Tibial nerve (tissue), 4 donors: Measurements from ENCODE around the gene AKT1S1. TPM values are rescaled to one million over a fixed set of nuclear protein-coding genes. Genes with fewer than 3 reads are reported as not detected.
A peak's percentile ranks its signal among the peaks of the same experiment; 100 is the strongest.

ENCODE experiments used
- DNase-seq, 2 donors: peaks; one replicate each; pipeline ENCODE4 v3.0.0-alpha.2; 2019; ENCODE audit warnings: low spot score in 2 of 2
- H3K27ac ChIP-seq, 4 donors: fragments of 200-600 bp; sonication (generic) in 3 of 4; one replicate each; pipeline ENCODE4 v1.5.1; 2017 to 2019; ENCODE audit warnings: mild to moderate bottlenecking in 1 of 4
- H3K27me3 ChIP-seq, 2 donors: fragments of 200-600 bp; sonication (generic) in 1 of 2; one replicate each; pipeline versions ENCODE4 v1.5.1 to v1.6.0; 2017 to 2019
- H3K36me3 ChIP-seq, 3 donors: fragments of 200-600 bp; sonication (generic); one replicate each; pipeline ENCODE4 v1.5.1; 2018 to 2019
- H3K4me1 ChIP-seq, 4 donors: fragments of 200-600 bp; sonication (generic) in 3 of 4; one replicate each; pipeline ENCODE4 v1.5.1; 2017 to 2019
- H3K4me3 ChIP-seq, 4 donors: fragments of 200-600 bp; sonication (generic) in 3 of 4; one replicate each; pipeline ENCODE4 v1.5.1; 2017 to 2019; ENCODE audit warnings: mild to moderate bottlenecking in 1 of 4, moderate library complexity in 1 of 4
- H3K9me3 ChIP-seq, 4 donors: fragments of 200-600 bp; sonication (generic) in 3 of 4; one replicate each; pipeline ENCODE4 v1.5.1; 2017 to 2019
- CTCF ChIP-seq, 5 experiments: fragments of 200-600 bp in 3 of 5; fragments of 450-650 bp in 2 of 5; sonication (generic) in 3 of 5; IDR thresholded peaks; one replicate each; pipeline ENCODE4 v1.5.1; 2016 to 2019; ENCODE audit warnings: antibody characterized with exemption in 5 of 5, mild to moderate bottlenecking in 3 of 5, moderate library complexity in 2 of 5
- EP300 ChIP-seq, 2 donors: sonication (generic); formaldehyde crosslinking; IDR thresholded peaks; one replicate each; pipeline ENCODE4 v1.6.1; 2017; ENCODE audit warnings: antibody characterized with exemption in 2 of 2, mild to moderate bottlenecking in 1 of 2
- POLR2A ChIP-seq, 2 donors: fragments of 450-650 bp; IDR thresholded peaks; one replicate each; pipeline ENCODE4 v1.6.1; 2017; ENCODE audit warnings: antibody characterized with exemption in 2 of 2, mild to moderate bottlenecking in 2 of 2, moderate library complexity in 2 of 2
- WGBS, 2 donors: methylation state at CpG; one replicate each; pipeline ENCODE4 v1.1.5; 2018; 5-methylcytosine and 5-hydroxymethylcytosine counted together
- total RNA-seq, 4 donors: library from RNA; depleted of rRNA; stranded (reverse); fragments of >200 nt; gene quantifications; one replicate each; pipeline ENCODE4 v1.1.0, GENCODE V29; 2016

AKT1S1 gene
- total RNA-seq, 4 donors from 2014 or later = 20.6 to 27.4 (median 25.4) TPM

GRCh38 chr19:49890349-49891311 lies 13.5 kb upstream of the AKT1S1 start:
- no peak for DNase-seq
- 15 to 16% methylated on average over 20 to 27 of the region's 69 CpGs for whole genome bisulfite sequencing, 2 donors
- Histone ChIP-seq H3K36me3 (peaks cover 0 to 38% (median 0%) of the 10 kb centered on the region in 3 donors), H3K27ac (no peak overlapping the region), H3K4me3 (peak overlapping the region in 3 of 4 donors; percentile 16 to 41 (median 32)), H3K9me3 (no peaks in the 10 kb centered on the region), H3K27me3 (no peaks in the 10 kb centered on the region), H3K4me1 (peaks cover 0 to 18% (median 7%) of the 10 kb centered on the region in 4 donors)
- TF ChIP-seq CTCF (IDR thresholded peaks at IDR 0.05) (peak in 3 of 5 experiments; percentile 1 to 38 (median 9)), EP300 (IDR thresholded peaks at IDR 0.05) (no peak), POLR2A (IDR thresholded peaks at IDR 0.05) (no peak)

GRCh38 chr19:49889687-49890348 lies 12.7 kb upstream of the AKT1S1 start:
- no peaks in the 10 kb centered on the region for H3K9me3 ChIP-seq
- H3K4me1 ChIP-seq = peaks cover 0 to 18% (median 7%) of the 10 kb centered on the region in 4 donors
- H3K27ac ChIP-seq = no peak overlapping the region
- peak overlapping the region in 3 of 4 donors; percentile 16 to 41 (median 32) for H3K4me3 ChIP-seq
- peak; percentile 54 to 74 for DNase-seq
- 34 to 65% methylated on average over 28 to 63 of the region's 71 CpGs for WGBS, 2 donors
- H3K27me3 ChIP-seq = no peaks in the 10 kb centered on the region
- peak; percentile 66 to 89 (median 82) for TF ChIP-seq CTCF (IDR thresholded peaks at IDR 0.05)
- peak in 1 of 2 donors; percentile 50 for TF ChIP-seq EP300 (IDR thresholded peaks at IDR 0.05)
- TF ChIP-seq POLR2A (IDR thresholded peaks at IDR 0.05) = no peak
- H3K36me3 ChIP-seq = peaks cover 0 to 47% (median 2%) of the 10 kb centered on the region in 3 donors

- H3K4me3 ChIP-seq = no peak overlapping the region
- H3K27ac ChIP-seq = no peak overlapping the region
- DNase-seq = no peak
- H3K36me3 ChIP-seq = peaks cover 3 to 53% (median 9%) of the 10 kb centered on the region in 3 donors
- WGBS, 2 donors = 94 to 96% methylated on average over 15 to 20 of the region's 23 CpGs
- H3K4me1 ChIP-seq = peaks cover 0 to 18% (median 7%) of the 10 kb centered on the region in 4 donors
- no peaks in the 10 kb centered on the region for H3K27me3 ChIP-seq
- TF ChIP-seq POLR2A (IDR thresholded peaks at IDR 0.05) (no peak), CTCF (IDR thresholded peaks at IDR 0.05) (no peak), EP300 (IDR thresholded peaks at IDR 0.05) (no peak)
- H3K9me3 ChIP-seq = no peaks in the 10 kb centered on the region
Observed at GRCh38 chr19:49889038-49889686, 12.0 kb upstream of the AKT1S1 start.

GRCh38 chr19:49888510-49888824 lies 11.3 kb upstream of the AKT1S1 start:
- no peak overlapping the region for H3K4me3 ChIP-seq
- no peaks in the 10 kb centered on the region for H3K9me3 ChIP-seq
- DNase-seq = no peak
- H3K36me3 ChIP-seq = peaks cover 4 to 60% (median 16%) of the 10 kb centered on the region in 3 donors
- no peak overlapping the region for H3K27ac ChIP-seq
- peaks cover 0 to 18% (median 7%) of the 10 kb centered on the region in 4 donors for H3K4me1 ChIP-seq
- no peaks in the 10 kb centered on the region for H3K27me3 ChIP-seq
- no peak for TF ChIP-seq EP300 (IDR thresholded peaks at IDR 0.05)
- TF ChIP-seq CTCF (IDR thresholded peaks at IDR 0.05) = no peak
- TF ChIP-seq POLR2A (IDR thresholded peaks at IDR 0.05) = no peak
- 89 to 92% methylated on average over 4 to 18 of the region's 18 CpGs for WGBS, 2 donors
